ENCODE measurements around the gene C19orf25. TPM values are rescaled to one million over a fixed set of nuclear protein-coding genes. Genes with fewer than 3 reads are reported as not detected.

The C19orf25 gene
- total RNA-seq, 1 donor from 2014 or later: 38.0 TPM

- H3K4me1 Mint-ChIP-seq (ENCODE audit: unreplicated experiment): peaks cover 10% of the 10 kb centered on the region
- no peak for TF ChIP-seq CTCF (IDR thresholded peaks at IDR 0.05)
- peaks cover 9% of the 10 kb centered on the region for H3K27me3 Mint-ChIP-seq (ENCODE audit: unreplicated experiment)
- no peaks in the 10 kb centered on the region for H3K9me3 Mint-ChIP-seq (ENCODE audit: unreplicated experiment)
- H3K4me3 Mint-ChIP-seq (ENCODE audit: unreplicated experiment): peak within 1 kb of the TSS; percentile 87
- no peaks in the 10 kb centered on the region for H3K36me3 Mint-ChIP-seq (ENCODE audit: unreplicated experiment)
- peak within 1 kb of the TSS; percentile 93 for H3K27ac Mint-ChIP-seq (ENCODE audit: unreplicated experiment)
- DNase-seq (ENCODE audit: extremely low spot score, unreplicated experiment): peak; percentile 99
Observed at GRCh38 chr19:1490311-1491113, 11.5 kb upstream of the C19orf25 start, which contains the start of gene PCSK4. Gene PCSK4 (minus strand): TSS chr19:1490350. CDS start chr19:1490346, 4 bp downstream.

GRCh38 chr19:1489463-1490310 is 10.7 kb upstream of the C19orf25 start:
- DNase-seq (ENCODE audit: extremely low spot score, unreplicated experiment): no peak

DNA sequence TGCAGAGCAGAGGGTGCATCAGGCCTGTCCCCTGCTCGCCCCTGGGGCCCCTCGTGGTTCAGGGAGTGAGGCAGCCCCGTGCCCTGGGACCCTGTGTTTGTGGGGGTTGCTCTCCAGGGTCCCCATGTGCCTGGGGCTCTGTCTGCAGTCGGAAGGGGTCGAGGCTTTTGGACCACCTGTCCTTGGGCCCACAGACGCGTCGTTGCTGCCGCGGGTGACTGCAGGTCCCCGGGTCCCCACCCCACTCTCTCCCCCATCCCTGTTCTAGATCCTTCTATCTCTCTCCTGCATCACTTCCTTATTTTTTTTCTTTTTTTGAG is 9.2 kb upstream of the C19orf25 start:
- no peaks in the 10 kb centered on the region for H3K36me3 Mint-ChIP-seq (ENCODE audit: unreplicated experiment)
- no peak for DNase-seq (ENCODE audit: extremely low spot score, unreplicated experiment)
- no peaks in the 10 kb centered on the region for H3K9me3 Mint-ChIP-seq (ENCODE audit: unreplicated experiment)
- TF ChIP-seq CTCF (IDR thresholded peaks at IDR 0.05): no peak
- H3K27me3 Mint-ChIP-seq (ENCODE audit: unreplicated experiment): peaks cover 9% of the 10 kb centered on the region
- H3K4me3 Mint-ChIP-seq (ENCODE audit: unreplicated experiment): no peak overlapping the region
- peaks cover 10% of the 10 kb centered on the region for H3K4me1 Mint-ChIP-seq (ENCODE audit: unreplicated experiment)
- no peak overlapping the region for H3K27ac Mint-ChIP-seq (ENCODE audit: unreplicated experiment)

More at GRCh38 chr19:1489463-1490310, 10.7 kb upstream of the C19orf25 start:
- Mint-ChIP-seq H3K36me3 (ENCODE audit: unreplicated experiment) (no peaks in the 10 kb centered on the region), H3K9me3 (ENCODE audit: unreplicated experiment) (no peaks in the 10 kb centered on the region), H3K27me3 (ENCODE audit: unreplicated experiment) (peaks cover 9% of the 10 kb centered on the region), H3K4me3 (ENCODE audit: unreplicated experiment) (peak overlapping the region; percentile 60), H3K4me1 (ENCODE audit: unreplicated experiment) (peaks cover 10% of the 10 kb centered on the region), H3K27ac (ENCODE audit: unreplicated experiment) (no peak overlapping the region)
- TF ChIP-seq CTCF (IDR thresholded peaks at IDR 0.05): no peak

DNA sequence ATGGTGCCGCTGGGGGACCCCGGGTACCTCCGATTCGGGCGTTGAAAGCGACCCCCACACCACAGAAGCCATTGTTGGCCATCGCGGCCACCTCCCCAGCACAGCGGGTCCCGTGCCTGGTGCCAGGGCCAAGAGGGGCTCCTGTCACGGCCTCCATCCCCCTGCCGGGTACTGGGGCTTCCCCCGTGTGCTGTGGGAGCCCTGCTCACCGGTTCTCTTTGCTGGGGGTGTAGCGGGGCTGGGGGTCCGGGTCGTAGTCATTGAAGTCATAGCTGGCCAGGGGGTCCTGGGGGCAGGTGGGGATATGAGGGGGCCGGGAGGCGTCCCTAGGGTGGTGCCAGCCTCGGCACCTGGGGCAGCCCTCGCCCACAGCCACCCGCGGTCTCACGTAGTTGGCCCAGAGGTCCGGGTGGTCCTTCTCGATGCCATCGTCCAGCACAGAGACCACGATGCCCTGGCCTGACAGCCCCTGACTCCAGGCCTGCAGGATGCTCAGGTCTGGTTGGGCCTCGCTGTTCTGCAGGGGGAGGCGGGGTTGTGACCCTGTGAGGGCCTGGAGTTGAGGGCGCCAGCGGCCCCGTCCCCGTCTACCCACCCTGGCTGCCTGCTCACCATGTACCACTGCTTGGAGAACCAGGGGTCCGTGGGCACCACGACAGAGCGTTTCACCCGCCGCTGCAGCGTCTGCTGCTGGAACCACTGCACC is 8.7 kb upstream of the C19orf25 start:
- Mint-ChIP-seq H3K4me1 (ENCODE audit: unreplicated experiment) (peaks cover 10% of the 10 kb centered on the region), H3K36me3 (ENCODE audit: unreplicated experiment) (no peaks in the 10 kb centered on the region), H3K27me3 (ENCODE audit: unreplicated experiment) (peaks cover 6% of the 10 kb centered on the region), H3K4me3 (ENCODE audit: unreplicated experiment) (no peak overlapping the region), H3K27ac (ENCODE audit: unreplicated experiment) (no peak overlapping the region), H3K9me3 (ENCODE audit: unreplicated experiment) (no peaks in the 10 kb centered on the region)
- peak; percentile 83 for DNase-seq (ENCODE audit: extremely low spot score, unreplicated experiment)
- TF ChIP-seq CTCF (IDR thresholded peaks at IDR 0.05): no peak
